Right lobe of liver (tissue), 4 donors: ENCODE measurements around the gene C5orf22.

Experiments
- POLR2A ChIP-seq: fragments of 450-650 bp; IDR thresholded peaks from one replicate; pipeline ENCODE4 v1.6.1; 2017; ENCODE audit warnings: antibody characterized with exemption, mild to moderate bottlenecking
- TF ChIP-seq, protein P1 (sequence below), 4 donors: fragments of 200-600 bp in 3 of 4; fragments of 450-650 bp in 1 of 4; IDR thresholded peaks; one replicate each; pipeline versions ENCODE4 v1.5.1 to v1.8.0; 2016 to 2022; ENCODE audit warnings: antibody characterized with exemption in 4 of 4, mild to moderate bottlenecking in 2 of 4
- donor health status: DM: no; HTN: no; CAD: no.
- donor health status: DM: no; HTN: no; CAD: no.
- donor health status: DM: no; HTN: yes; CAD: no.

- TF ChIP-seq, protein P1, sequence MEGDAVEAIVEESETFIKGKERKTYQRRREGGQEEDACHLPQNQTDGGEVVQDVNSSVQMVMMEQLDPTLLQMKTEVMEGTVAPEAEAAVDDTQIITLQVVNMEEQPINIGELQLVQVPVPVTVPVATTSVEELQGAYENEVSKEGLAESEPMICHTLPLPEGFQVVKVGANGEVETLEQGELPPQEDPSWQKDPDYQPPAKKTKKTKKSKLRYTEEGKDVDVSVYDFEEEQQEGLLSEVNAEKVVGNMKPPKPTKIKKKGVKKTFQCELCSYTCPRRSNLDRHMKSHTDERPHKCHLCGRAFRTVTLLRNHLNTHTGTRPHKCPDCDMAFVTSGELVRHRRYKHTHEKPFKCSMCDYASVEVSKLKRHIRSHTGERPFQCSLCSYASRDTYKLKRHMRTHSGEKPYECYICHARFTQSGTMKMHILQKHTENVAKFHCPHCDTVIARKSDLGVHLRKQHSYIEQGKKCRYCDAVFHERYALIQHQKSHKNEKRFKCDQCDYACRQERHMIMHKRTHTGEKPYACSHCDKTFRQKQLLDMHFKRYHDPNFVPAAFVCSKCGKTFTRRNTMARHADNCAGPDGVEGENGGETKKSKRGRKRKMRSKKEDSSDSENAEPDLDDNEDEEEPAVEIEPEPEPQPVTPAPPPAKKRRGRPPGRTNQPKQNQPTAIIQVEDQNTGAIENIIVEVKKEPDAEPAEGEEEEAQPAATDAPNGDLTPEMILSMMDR (IDR thresholded peaks at IDR 0.05), result no peak
- TF ChIP-seq POLR2A, result no peak
Observed at GRCh38 chr5:31583129-31583528, 51.0 kb downstream of the C5orf22 start.
